ENCODE measurements around the gene ERFE. TPM values are rescaled to one million over a fixed set of nuclear protein-coding genes. Genes with fewer than 3 reads are reported as not detected.
A peak's percentile ranks its signal among the peaks of the same experiment; 100 is the strongest.

ERFE gene
- total and polyA plus RNA-seq, 2 of the 13 experiments (the other 11 are each of a cell fraction or from before 2014, with no cell fraction given) = 0.09 TPM; not detected in 1

- intact Hi-C loops (cut with micrococcal nuclease; ENCODE audit: unreplicated experiment) = no loop called here
- no peaks in the 10 kb centered on the region for H4K20me1 ChIP-seq (ENCODE audit: insufficient read depth, low read length)
- H3K4me3 ChIP-seq (replicated peaks in 1 of 3; ENCODE audit: insufficient read depth in 1 of 3, low read depth in 2 of 3, low read length in 3 of 3) = no peak overlapping the region
- no peak overlapping the region for H2AFZ ChIP-seq (ENCODE audit: low read length)
- POLR2A ChIA-PET = no interaction called here
- 79% methylated on average over 25 of the region's 60 CpGs for WGBS (ENCODE audit: low lambda C conversion rate)
- CTCF ChIA-PET (ENCODE audit: low intra/inter-chr PET ratio, low total read pairs) = no interaction called here
- H3K79me2 ChIP-seq (ENCODE audit: insufficient read depth, low read length) = no peaks in the 10 kb centered on the region
- DNase-seq (ENCODE audit: low spot score) (no peak), FAIRE-seq (no peak), ATAC-seq (no peak)
- no peak overlapping the region for H3K9ac ChIP-seq (ENCODE audit: insufficient read depth, low read depth, low read length)
- peaks cover 12 to 47% of the 10 kb centered on the region in 2 experiments for H3K27me3 ChIP-seq (ENCODE audit: control insufficient read depth in 1 of 2, insufficient read depth in 2 of 2, low read length in 2 of 2)
- no TSS peak for BruUV-seq (replicated peaks)
- no peak overlapping the region for H3K27ac ChIP-seq (ENCODE audit: extremely low read length, insufficient read depth, low read length)
- H3K36me3 ChIP-seq (replicated peaks in 1 of 2; ENCODE audit: control insufficient read depth in 1 of 2, insufficient read depth in 2 of 2, low read length in 2 of 2) = no peaks in the 10 kb centered on the region
- in situ Hi-C loops (cut with HindIII; ENCODE audit: extremely low pct_ligation_motif_present, low pct_unique_long_range_greater_than_20kb) = no loop called here
- peaks cover 59% of the 10 kb centered on the region for H3K4me1 ChIP-seq (ENCODE audit: insufficient read depth, low read length)
- TF ChIP-seq ZNF687 (CRISPR knock-in tag; IDR thresholded peaks at IDR 0.05) (peak; percentile 27), BHLHE40 (IDR thresholded peaks at IDR 0.05; ENCODE audit: low read length) (peak; percentile 48; the same call in 1 of the 2 replicates), ZBTB26 (CRISPR knock-in tag; IDR thresholded peaks at IDR 0.05; ENCODE audit: borderline replicate concordance) (no peak), ZNF746 (CRISPR knock-in tag; IDR thresholded peaks at IDR 0.05) (no peak)
- H3K4me2 ChIP-seq (ENCODE audit: low read depth, low read length) = no peak overlapping the region
- no peaks in the 10 kb centered on the region for H3K9me3 ChIP-seq (ENCODE audit: low read length)
Observed at GRCh38 chr2:238140721-238141540, 17.8 kb upstream of the ERFE start.

Measured in HepG2 (cell line).